ENCODE results near the gene STARD5.

Gene STARD5

GRCh38 chr15:81301385-81301784, 22.6 kb downstream of the STARD5 start:
- H3K27ac ChIP-seq, result no peak overlapping the region
- no peaks in the 10 kb centered on the region for H3K36me3 ChIP-seq (ENCODE audit: control insufficient read depth, insufficient read depth, low read length)
- H3K4me3 ChIP-seq (ENCODE audit: low read depth, low read length), result no peak overlapping the region
- no peaks in the 10 kb centered on the region for H3K79me2 ChIP-seq
- H2AFZ ChIP-seq, result no peak overlapping the region
- H3K4me2 ChIP-seq (ENCODE audit: low read length), result no peak overlapping the region
- H3K9ac ChIP-seq, result no peak overlapping the region
- no peak for TF ChIP-seq CTCF (IDR thresholded peaks at IDR 0.05)
- peaks cover 8% of the 10 kb centered on the region for H3K4me1 ChIP-seq
- H3K9me3 ChIP-seq (ENCODE audit: control insufficient read depth, low read length), result no peaks in the 10 kb centered on the region
- no peaks in the 10 kb centered on the region for H3K27me3 ChIP-seq (ENCODE audit: control insufficient read depth, insufficient read depth, low read length)

- Histone ChIP-seq H3K9me3 (ENCODE audit: control insufficient read depth, low read length) (no peaks in the 10 kb centered on the region), H3K4me1 (peaks cover 8% of the 10 kb centered on the region), H3K27me3 (ENCODE audit: control insufficient read depth, insufficient read depth, low read length) (no peaks in the 10 kb centered on the region), H3K4me2 (ENCODE audit: low read length) (no peak overlapping the region), H3K9ac (no peak overlapping the region), H3K36me3 (ENCODE audit: control insufficient read depth, insufficient read depth, low read length) (no peaks in the 10 kb centered on the region), H2AFZ (no peak overlapping the region), H3K79me2 (no peaks in the 10 kb centered on the region), H3K4me3 (ENCODE audit: low read depth, low read length) (no peak overlapping the region), H3K27ac (no peak overlapping the region)
- TF ChIP-seq CTCF (IDR thresholded peaks at IDR 0.05), result no peak
Measured at GRCh38 chr15:81299630-81300273, 24.2 kb downstream of the STARD5 start.

GRCh38 chr15:81299156-81299555, 24.8 kb downstream of the STARD5 start:
- no peak overlapping the region for H3K9ac ChIP-seq
- no peak overlapping the region for H3K27ac ChIP-seq

GRCh38 chr15:81298611-81299010, 25.3 kb downstream of the STARD5 start:
- Histone ChIP-seq H3K9ac (no peak overlapping the region), H3K27ac (no peak overlapping the region), H3K4me3 (ENCODE audit: low read depth, low read length) (no peak overlapping the region), H3K79me2 (no peaks in the 10 kb centered on the region), H3K4me2 (ENCODE audit: low read length) (no peak overlapping the region), H3K27me3 (ENCODE audit: control insufficient read depth, insufficient read depth, low read length) (no peaks in the 10 kb centered on the region), H2AFZ (no peak overlapping the region), H3K36me3 (ENCODE audit: control insufficient read depth, insufficient read depth, low read length) (no peaks in the 10 kb centered on the region), H3K9me3 (ENCODE audit: control insufficient read depth, low read length) (no peaks in the 10 kb centered on the region), H3K4me1 (no peaks in the 10 kb centered on the region)
- TF ChIP-seq CTCF (IDR thresholded peaks at IDR 0.05), result no peak

More at GRCh38 chr15:81299156-81299555, 24.8 kb downstream of the STARD5 start:
- Histone ChIP-seq H3K9me3 (ENCODE audit: control insufficient read depth, low read length) (no peaks in the 10 kb centered on the region), H2AFZ (no peak overlapping the region), H3K36me3 (ENCODE audit: control insufficient read depth, insufficient read depth, low read length) (no peaks in the 10 kb centered on the region), H3K4me2 (ENCODE audit: low read length) (no peak overlapping the region), H3K4me3 (ENCODE audit: low read depth, low read length) (no peak overlapping the region), H3K4me1 (peaks cover 3% of the 10 kb centered on the region), H3K27me3 (ENCODE audit: control insufficient read depth, insufficient read depth, low read length) (no peaks in the 10 kb centered on the region), H3K79me2 (no peaks in the 10 kb centered on the region)
- TF ChIP-seq CTCF (IDR thresholded peaks at IDR 0.05), result no peak
